ENCODE data around the gene AK3.

Gene AK3

DNA sequence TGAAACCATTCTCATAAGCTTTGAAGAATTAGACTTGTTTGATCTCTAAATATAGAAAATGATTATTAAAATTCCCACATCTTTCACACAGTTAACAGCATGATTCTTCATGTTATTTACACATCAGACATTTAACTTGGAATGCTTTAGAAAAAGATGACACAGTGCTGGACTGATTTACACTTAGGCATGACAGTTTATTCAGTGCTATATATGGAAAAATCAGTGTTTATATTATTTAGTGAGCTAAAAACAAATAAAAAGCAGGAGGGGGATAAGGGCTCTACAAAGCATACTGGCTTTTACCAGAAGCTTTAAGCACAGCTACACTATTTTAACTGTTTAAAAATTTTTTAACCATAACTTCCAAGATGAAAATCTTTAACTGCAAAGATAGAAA lies 31.6 kb downstream of the AK3 start:
- Histone ChIP-seq H3K27me3 (replicated peaks) (no peaks in the 10 kb centered on the region), H3K27ac (no peak overlapping the region), H3K36me3 (replicated peaks) (no peaks in the 10 kb centered on the region), H3K4me3 (ENCODE audit: low read depth, low read length) (no peak overlapping the region)
- in situ Hi-C loops (cut with HindIII; ENCODE audit: low pct_ligation_motif_present, low sequenced_read_pairs), result no loop called here
- TF ChIP-seq, protein P1, sequence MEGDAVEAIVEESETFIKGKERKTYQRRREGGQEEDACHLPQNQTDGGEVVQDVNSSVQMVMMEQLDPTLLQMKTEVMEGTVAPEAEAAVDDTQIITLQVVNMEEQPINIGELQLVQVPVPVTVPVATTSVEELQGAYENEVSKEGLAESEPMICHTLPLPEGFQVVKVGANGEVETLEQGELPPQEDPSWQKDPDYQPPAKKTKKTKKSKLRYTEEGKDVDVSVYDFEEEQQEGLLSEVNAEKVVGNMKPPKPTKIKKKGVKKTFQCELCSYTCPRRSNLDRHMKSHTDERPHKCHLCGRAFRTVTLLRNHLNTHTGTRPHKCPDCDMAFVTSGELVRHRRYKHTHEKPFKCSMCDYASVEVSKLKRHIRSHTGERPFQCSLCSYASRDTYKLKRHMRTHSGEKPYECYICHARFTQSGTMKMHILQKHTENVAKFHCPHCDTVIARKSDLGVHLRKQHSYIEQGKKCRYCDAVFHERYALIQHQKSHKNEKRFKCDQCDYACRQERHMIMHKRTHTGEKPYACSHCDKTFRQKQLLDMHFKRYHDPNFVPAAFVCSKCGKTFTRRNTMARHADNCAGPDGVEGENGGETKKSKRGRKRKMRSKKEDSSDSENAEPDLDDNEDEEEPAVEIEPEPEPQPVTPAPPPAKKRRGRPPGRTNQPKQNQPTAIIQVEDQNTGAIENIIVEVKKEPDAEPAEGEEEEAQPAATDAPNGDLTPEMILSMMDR (IDR thresholded peaks at IDR 0.05; ENCODE audit: low read depth, low read length, missing control alignments), result no peak
- DNase-seq, result no peak

DNA sequence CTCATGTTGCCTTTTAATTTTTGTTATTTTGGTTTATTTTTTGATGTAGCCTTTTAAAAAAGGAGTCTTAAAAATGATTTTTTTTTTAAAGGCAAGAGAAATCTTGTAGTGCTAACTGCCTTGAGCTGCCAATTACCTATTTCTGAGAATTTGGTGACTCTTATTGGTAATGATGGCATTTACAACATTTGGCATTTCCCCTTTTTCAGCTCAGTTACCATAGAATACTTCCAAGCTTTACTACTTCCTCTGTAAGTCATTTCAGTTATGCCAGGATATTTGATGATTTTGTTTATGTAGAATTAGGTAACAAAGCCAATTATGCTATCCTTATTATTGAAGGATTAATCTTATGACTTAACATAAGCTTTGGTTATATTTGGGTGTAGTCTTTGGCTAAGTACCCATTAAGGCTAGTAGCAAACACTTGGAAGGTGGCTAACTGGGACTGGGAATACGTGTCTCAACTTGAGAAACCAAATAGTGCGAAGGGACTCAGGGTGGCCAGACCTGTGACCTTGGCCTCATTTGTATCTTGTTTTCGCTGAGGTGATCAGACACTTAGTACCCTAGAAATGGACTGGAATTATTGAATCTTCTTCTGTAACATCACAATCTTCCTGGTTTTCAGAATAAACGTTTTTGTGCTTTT lies 33.9 kb downstream of the AK3 start:
- TF ChIP-seq, protein P1 (IDR thresholded peaks at IDR 0.05; ENCODE audit: low read depth, low read length, missing control alignments), result no peak
- no peak overlapping the region for H3K27ac ChIP-seq
- H3K4me3 ChIP-seq (ENCODE audit: low read depth, low read length), result no peak overlapping the region
- in situ Hi-C loops (cut with HindIII; ENCODE audit: low pct_ligation_motif_present, low sequenced_read_pairs), result no loop called here
- no peaks in the 10 kb centered on the region for H3K27me3 ChIP-seq (replicated peaks)
- peaks cover 3% of the 10 kb centered on the region for H3K36me3 ChIP-seq (replicated peaks)
- no peak for DNase-seq

DNA sequence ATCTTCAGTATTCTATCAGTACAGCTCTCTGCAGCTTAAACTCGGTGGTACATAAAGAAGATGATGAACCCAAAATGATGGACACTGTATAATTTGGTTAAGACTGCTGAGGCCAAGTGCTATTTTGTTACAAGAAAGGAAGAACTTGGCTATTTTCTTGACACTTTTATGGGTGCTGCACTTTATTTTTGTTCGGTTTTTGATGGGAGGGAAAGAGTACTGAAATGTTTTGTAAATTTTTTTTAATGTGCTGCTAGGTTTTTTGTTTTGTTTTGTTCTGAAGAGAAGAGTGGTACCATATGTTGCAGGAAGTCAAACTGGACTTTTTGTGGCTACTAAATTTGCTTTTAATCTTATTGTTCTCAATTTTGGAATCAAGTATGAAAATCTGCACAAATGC lies 35.0 kb downstream of the AK3 start:
- H3K4me3 ChIP-seq (ENCODE audit: low read depth, low read length), result no peak overlapping the region
- H3K36me3 ChIP-seq (replicated peaks), result peaks cover 4% of the 10 kb centered on the region
- in situ Hi-C loops (cut with HindIII; ENCODE audit: low pct_ligation_motif_present, low sequenced_read_pairs), result no loop called here
- no peak overlapping the region for H3K27ac ChIP-seq
- no peak for DNase-seq
- TF ChIP-seq, protein P1 (IDR thresholded peaks at IDR 0.05; ENCODE audit: low read depth, low read length, missing control alignments), result no peak
- H3K27me3 ChIP-seq (replicated peaks), result no peaks in the 10 kb centered on the region

DNA sequence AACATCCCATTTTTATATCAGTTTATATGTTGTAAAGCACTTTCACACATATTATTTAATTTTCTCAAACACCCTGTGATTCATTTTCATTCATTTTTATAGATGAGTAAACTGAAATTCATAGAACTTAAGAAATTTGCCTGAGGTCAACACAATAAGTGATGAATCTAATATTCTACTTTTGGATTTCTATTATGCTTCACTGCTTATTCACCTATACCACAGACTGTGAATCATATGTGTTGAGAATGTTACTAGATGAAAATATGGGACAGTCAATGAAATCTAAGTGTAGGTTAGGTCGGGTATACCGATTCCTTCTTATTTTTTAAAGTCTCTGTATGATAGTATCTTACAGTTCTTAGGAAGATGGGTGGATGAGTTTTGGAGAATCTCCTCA lies 36.9 kb downstream of the AK3 start:
- no peak for DNase-seq
- Histone ChIP-seq H3K4me3 (ENCODE audit: low read depth, low read length) (no peak overlapping the region), H3K27ac (no peak overlapping the region), H3K27me3 (replicated peaks) (no peaks in the 10 kb centered on the region), H3K36me3 (replicated peaks) (peaks cover 8% of the 10 kb centered on the region)
- TF ChIP-seq, protein P1 (IDR thresholded peaks at IDR 0.05; ENCODE audit: low read depth, low read length, missing control alignments), result no peak
- in situ Hi-C loops (cut with HindIII; ENCODE audit: low pct_ligation_motif_present, low sequenced_read_pairs), result no loop called here

DNA sequence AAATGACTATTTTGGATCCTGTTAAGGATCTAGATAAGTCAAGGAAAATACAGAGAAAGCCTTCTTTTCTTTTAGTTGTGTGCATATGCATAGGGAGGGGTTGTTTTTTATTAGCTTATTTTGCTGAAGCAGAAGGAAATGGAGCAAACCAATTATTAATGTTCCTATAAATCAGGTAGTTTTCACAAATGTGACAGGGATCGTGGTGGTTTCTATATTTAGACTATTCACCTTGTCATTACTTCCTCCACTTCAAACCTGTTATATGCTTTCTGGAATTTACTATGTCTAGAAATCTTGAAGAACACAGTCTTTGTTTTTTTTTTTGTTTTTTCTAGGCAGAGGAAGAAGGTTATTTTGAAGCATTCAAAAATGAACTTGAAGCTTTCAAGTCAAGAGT lies 39.5 kb downstream of the AK3 start:
- Histone ChIP-seq H3K36me3 (replicated peaks) (peaks cover 8% of the 10 kb centered on the region), H3K4me3 (ENCODE audit: low read depth, low read length) (no peak overlapping the region), H3K27me3 (replicated peaks) (no peaks in the 10 kb centered on the region), H3K27ac (no peak overlapping the region)
- in situ Hi-C loops (cut with HindIII; ENCODE audit: low pct_ligation_motif_present, low sequenced_read_pairs), result no loop called here
- DNase-seq, result no peak
- TF ChIP-seq, protein P1 (IDR thresholded peaks at IDR 0.05; ENCODE audit: low read depth, low read length, missing control alignments), result no peak

DNA sequence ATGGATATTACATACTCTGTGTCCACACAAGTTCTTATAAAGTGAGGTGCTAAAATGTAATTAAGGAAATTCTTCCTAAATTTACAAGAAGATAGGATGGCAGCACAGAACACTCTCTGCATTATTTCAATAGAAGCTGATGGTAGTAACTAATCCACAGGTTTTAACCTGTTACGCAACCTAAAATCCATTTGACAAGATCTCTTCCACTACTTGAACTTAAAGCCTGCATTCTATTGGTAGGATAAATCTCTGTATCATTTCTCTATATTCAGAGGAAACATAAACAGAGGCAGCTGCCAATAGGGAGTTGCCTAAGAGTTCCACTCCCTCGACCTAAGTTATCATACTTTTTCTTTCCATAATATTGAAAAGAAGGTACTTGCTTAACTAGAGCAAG lies 40.1 kb downstream of the AK3 start:
- no peak overlapping the region for H3K4me3 ChIP-seq (ENCODE audit: low read depth, low read length)
- H3K27me3 ChIP-seq (replicated peaks), result no peaks in the 10 kb centered on the region
- TF ChIP-seq, protein P1 (IDR thresholded peaks at IDR 0.05; ENCODE audit: low read depth, low read length, missing control alignments), result no peak
- H3K36me3 ChIP-seq (replicated peaks), result peaks cover 8% of the 10 kb centered on the region
- no peak for DNase-seq
- in situ Hi-C loops (cut with HindIII; ENCODE audit: low pct_ligation_motif_present, low sequenced_read_pairs), result no loop called here
- no peak overlapping the region for H3K27ac ChIP-seq
